WI38 (cell line): ENCODE results near the gene NOS1AP.

Experiments used
- H3K4me3 ChIP-seq: 2 replicates; pipeline ENCODE4 v1.5.1; 2011; ENCODE audit warnings: low read depth, mild to moderate bottlenecking, control low read depth, low read length
- TF ChIP-seq, protein P1 (sequence below): IDR thresholded peaks from 2 replicates; pipeline ENCODE4 v1.5.1; 2012; ENCODE audit warnings: low read depth, mild to moderate bottlenecking, control low read depth, low read length

The NOS1AP gene

GRCh38 chr1:162358928-162359327 is 289.4 kb downstream of the NOS1AP start:
- no peak overlapping the region for H3K4me3 ChIP-seq
- TF ChIP-seq, protein P1, sequence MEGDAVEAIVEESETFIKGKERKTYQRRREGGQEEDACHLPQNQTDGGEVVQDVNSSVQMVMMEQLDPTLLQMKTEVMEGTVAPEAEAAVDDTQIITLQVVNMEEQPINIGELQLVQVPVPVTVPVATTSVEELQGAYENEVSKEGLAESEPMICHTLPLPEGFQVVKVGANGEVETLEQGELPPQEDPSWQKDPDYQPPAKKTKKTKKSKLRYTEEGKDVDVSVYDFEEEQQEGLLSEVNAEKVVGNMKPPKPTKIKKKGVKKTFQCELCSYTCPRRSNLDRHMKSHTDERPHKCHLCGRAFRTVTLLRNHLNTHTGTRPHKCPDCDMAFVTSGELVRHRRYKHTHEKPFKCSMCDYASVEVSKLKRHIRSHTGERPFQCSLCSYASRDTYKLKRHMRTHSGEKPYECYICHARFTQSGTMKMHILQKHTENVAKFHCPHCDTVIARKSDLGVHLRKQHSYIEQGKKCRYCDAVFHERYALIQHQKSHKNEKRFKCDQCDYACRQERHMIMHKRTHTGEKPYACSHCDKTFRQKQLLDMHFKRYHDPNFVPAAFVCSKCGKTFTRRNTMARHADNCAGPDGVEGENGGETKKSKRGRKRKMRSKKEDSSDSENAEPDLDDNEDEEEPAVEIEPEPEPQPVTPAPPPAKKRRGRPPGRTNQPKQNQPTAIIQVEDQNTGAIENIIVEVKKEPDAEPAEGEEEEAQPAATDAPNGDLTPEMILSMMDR, result no peak

- no peak overlapping the region for H3K4me3 ChIP-seq
- TF ChIP-seq, protein P1, result no peak
Observed at GRCh38 chr1:162359523-162360236, 290.2 kb downstream of the NOS1AP start.

- H3K4me3 ChIP-seq, result no peak overlapping the region
- TF ChIP-seq, protein P1, result no peak
Observed at GRCh38 chr1:162360237-162360873, 290.9 kb downstream of the NOS1AP start.

DNA sequence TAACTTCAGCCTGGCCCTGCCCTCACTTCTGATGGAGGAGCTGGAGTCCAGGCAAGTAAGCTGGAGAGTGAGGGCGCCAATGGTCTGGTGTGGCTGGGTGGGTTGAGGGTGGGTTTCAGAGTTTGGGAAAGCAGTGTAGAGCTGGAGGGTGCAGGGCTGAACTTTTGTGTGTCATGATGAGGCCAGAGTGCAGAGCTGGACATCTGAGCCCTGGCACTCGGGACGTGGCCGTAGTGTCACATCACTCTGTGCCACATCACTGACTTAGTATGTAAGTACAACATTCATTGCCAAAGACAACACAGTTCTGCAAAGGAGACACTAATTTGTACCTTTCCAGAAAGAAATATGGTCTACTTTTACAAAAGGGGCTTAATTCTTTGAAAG is 291.4 kb downstream of the NOS1AP start:
- no peak overlapping the region for H3K4me3 ChIP-seq
- TF ChIP-seq, protein P1, result no peak

DNA sequence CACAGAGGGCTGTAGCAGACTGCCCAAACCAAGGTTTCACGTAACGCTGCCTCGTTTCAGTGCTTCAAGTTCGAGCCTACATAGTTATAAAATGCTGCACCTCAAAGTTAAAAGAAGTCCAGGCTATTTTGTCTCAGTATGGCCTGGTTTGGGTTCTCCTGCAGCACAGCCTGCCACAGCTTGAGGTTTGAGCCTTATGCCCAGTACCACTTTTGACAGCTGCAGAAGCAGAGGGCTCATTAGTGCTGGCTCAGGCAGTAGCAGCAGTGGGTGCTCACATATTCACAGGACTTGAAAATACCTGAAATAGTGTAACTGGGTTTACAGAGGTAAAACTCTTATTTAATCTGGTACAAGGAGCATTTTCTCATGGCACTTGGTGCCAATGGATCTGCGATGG is 291.9 kb downstream of the NOS1AP start:
- H3K4me3 ChIP-seq, result no peak overlapping the region
- TF ChIP-seq, protein P1, result no peak

DNA sequence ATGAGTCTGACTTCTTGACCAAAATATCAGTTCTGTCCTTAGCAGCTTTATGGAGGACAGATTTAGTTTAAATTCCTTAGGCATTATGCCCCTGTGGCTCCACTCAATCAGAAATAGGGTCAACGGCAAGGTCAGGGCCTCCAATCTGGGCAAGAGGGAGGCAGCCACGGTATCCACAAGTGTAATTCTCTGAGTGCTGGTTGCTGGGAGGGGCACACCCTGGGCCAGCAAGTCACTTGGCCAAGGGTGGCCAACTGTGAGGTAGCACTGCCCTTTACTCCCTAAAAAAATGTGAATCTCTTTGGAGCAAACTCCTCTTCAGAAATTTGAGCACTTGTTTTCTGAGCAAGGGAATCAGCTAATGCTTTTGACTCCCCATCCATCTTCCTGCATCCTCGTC is 294.3 kb downstream of the NOS1AP start:
- TF ChIP-seq, protein P1, result no peak
- no peak overlapping the region for H3K4me3 ChIP-seq

GRCh38 chr1:162364498-162364897 is 295.0 kb downstream of the NOS1AP start:
- no peak overlapping the region for H3K4me3 ChIP-seq
- TF ChIP-seq, protein P1, result no peak
